A673 (cell line): Measurements from ENCODE around the gene ISCA2.

Experiments
- CTCF ChIP-seq: fragments of 300-800, 200-600 bp; sonication (generic); conservative IDR thresholded peaks from 2 replicates; pipeline ENCODE4 v1.5.1; 2017; ENCODE audit warnings: low read depth, mild to moderate bottlenecking, antibody characterized with exemption, low read length, moderate library complexity, mixed read lengths
- EZH2 ChIP-seq: fragments of 200-600 bp; sonication (generic); IDR thresholded peaks from 2 replicates; pipeline ENCODE4 v1.6.1; 2017; ENCODE audit warnings: borderline replicate concordance, low read depth, mild to moderate bottlenecking, mixed read lengths, antibody characterized with exemption, low read length; ENCODE audit not compliant: poor library complexity, severe bottlenecking

DNA sequence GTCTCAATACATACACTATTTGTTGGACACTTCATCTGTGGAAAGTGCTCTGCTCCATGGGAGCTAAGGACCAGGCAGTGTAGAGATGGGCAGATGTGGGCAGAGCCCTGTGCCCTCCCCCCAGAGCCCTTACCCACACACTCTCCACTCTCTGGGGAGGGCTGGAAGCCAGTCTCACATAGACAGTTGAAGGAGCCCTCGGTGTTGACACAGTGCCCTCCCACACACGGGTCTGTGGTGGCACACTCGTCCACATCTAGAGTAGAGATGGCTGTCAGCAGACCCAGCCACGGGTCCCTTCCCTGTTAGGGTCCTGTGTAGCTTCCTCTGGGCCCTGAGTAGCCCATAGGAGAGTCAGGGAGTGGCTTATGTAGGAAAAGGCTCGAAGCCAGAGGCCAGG is 14.3 kb downstream of the ISCA2 start:
- TF ChIP-seq CTCF (no peak), EZH2 (no peak)
